ENCODE results near the gene CTXND2.
"Not testable (repeated sequence)": the region's sequence is repeated elsewhere in the genome, so short reads cannot be mapped to it uniquely, and the experiment has no call there.

CTXND2 gene

DNA sequence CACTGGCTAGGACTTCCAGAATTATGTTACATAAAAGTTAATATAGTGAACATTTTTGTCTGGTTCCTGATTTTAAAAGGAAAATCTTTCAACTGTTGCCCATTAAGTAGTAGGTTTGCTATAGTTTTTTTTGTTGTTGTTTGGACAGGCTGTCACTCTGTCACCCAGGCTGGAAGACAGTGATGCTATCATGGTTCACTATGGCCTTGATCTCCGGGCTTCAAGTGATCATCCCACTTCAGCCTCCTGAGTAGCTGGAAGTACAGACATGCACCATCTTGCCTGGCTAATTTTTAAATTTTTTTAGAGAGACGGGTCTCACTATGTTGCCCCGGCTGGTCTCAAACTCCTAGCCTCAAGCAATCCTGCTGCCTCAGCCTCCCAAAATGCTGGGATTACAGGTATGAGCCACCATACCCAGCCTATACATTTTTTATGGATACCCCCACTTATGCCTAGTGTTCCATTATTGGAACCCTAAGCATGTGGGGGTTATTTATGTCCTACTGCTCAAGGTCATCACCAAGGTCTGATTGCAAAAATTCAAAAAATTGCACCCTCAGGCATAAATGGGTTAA is 6.5 kb downstream of the CTXND2 start:
- no peak for DNase-seq (ENCODE audit: low read depth in 3 of 3)

DNA sequence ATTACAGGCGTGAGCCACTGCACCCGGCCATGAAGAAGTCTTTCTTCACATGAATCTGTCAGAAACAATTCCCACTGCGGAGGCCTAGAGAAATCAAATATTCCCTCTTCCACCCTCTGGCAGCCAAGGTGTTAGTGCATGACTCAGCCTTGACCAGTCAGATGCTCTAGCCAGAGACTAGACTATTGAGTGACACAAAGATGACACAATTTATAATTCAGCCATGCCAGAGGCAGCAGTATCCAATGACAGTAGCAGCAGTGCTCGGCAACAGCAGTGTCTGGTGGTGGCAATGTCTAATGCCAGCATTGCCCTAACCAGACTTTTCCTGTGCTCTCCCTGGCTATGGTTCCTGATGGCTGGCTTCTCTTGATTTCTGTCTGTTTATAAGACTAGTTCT is 8.7 kb downstream of the CTXND2 start:
- DNase-seq (ENCODE audit: low read depth in 3 of 3): no peak

DNA sequence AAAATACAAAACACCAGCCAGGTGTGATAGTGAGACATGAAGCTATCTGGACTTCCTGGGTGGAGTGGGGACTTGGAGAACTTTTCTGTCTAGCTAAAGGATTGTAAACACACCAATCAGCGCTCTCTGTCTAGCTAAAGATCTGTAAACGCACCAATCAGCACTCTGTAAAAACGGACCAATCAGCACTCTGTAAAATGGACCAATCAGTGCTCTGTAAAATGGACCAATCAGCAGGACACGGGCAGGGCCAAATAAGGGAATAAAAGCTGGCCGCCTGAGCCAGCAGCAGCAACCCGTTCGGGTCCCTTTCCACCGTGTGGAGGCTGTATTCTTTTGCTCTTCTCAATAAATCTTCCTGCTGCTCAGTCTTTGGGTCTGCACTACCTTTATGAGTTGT is 12.9 kb downstream of the CTXND2 start:
- DNase-seq (ENCODE audit: low read depth in 3 of 3): not testable (repeated sequence)

DNA sequence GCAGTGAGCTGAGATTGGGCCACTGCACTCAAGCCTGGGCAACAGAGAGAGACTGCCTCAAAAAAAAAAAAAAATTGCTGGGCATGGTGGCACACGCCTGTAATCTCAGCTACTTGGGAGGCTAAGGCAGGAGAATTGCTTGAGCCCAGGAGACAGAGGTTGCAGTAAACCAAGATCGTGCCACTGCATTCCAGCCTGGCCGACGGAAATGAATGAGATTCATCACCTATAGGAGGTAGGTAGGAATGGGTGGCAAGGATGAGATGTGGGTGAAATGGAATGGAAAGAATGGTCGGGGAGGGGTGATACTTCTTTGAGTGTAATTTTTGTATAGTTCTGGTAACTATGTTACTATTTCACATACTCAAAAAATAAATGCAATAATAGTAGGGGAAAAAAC is 15.4 kb downstream of the CTXND2 start:
- DNase-seq (ENCODE audit: low read depth in 3 of 3): no peak

DNA sequence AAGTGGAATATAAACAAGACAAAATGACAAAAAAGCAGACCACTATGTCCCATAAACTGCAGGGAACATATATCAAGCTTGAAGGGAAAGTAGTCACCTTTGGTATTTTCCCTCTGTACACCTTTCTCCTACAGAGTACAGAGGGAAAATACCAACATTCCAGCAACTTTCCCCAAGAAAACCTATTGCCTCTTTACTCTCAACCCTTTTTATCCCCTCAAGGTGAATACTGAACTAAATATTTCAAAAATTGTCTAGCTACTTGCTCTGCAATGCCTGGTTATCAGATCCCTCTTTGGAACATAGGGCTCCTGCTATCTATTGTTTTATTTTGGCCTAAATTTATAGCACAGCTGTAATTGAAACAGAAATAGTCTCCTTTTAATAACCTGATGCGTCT is 15.8 kb downstream of the CTXND2 start:
- DNase-seq (ENCODE audit: low read depth in 3 of 3): no peak

DNA sequence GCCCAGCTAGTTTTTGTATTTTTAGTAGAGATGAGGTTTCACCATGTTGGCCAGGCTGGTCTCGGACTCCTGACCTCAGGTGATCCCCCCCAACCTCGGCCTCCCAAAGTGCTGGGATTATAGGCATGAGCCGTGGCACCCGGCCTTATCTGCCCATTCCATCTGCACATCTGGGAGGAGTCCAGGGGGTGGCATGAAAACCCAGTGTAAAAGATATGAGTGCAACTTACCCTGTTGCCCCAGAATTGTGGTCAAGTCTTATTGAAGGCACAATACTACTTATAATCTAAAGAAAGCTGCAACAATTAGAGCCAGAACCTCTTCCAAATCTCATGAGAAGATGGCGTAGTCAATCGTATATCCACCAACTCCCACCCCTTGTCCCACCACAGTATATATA is 18.4 kb downstream of the CTXND2 start:
- DNase-seq (ENCODE audit: low read depth in 3 of 3): no peak

DNA sequence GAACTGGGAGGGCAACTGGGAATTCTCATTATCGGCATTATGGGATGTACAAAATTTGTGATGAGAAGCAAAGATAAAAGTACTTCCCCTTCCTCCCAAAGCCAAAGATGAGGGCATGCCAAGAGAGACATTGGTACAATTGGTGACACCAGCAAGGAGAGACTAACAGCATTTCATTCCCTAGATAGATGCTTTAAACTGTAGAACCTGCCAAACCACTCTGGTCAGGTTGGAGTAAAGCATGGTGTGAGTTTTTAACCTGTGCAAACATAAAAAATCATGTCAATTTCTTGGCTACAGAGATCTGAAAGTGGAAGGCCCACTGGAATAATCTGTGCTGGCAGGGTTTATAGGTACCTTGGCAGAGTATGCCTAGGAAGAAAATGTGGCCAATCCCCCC is 19.4 kb downstream of the CTXND2 start:
- DNase-seq (ENCODE audit: low read depth in 3 of 3): no peak

DNA sequence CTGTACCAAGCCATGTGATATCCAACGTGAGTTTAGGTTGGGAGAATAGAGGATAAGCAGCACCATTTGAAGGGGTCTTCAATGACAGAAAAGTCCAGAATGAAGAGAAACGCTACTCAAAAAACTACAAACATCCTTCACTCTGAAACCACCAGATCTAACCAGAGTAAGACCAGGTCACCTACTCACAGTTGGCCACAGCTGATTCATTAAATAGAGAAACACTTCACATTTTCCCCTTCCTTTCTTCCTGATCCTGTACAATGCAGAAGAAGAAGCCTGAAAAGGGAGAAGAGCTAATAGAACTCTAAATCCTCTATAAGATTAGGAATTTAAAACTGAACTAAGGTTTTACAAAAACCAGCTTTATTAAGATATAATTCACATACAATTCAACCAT is 19.9 kb downstream of the CTXND2 start:
- DNase-seq (ENCODE audit: low read depth in 3 of 3): no peak

DNA sequence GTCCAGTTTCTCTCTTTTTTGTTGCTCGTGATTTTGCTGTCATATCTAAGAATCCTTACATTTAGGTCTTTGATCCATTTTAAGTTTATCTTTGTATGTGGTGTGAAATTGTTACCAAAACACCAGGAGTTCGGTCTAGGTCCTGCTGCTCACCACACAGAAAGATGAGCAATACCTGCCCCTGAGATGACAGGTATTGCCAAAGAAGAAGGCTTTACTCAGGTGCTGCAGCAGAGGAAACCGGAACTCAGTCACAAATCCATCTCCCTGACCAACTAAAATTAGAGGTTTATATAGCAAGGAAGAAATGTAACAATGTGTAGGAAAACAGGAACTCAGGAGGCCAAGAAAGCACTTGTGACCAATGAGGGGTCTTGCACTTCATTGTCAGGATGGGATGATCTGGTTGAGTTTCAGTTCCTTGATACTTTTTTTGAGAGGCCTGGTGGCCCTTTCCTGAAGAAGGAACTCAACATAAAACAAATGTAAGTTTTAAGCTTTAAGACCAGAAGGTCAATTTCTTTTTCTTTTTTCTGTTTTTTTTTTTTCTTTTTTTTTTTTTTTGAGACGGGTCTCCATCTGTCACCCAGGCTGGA is 22.7 kb downstream of the CTXND2 start:
- no peak for DNase-seq (ENCODE audit: low read depth in 3 of 3)

DNA sequence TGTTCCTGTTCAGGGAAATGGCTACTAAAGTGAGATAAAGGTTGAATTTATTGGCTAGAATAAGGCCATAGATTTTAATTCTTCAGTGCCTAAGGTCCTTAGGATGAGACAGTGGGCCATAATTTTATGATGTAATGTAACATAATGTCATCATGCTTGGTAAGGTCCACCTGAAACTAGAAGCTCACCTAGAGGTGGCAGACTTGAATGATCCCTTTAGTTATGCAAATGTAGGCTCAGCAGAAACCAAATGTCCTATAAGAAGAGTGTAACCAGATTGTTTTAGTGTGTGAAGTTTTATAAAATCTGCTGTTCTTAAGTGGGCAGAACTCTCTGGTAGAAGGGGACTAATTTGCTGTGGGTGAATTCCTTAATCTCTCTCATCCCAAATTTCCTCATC is 25.7 kb downstream of the CTXND2 start:
- no peak for DNase-seq (ENCODE audit: low read depth in 3 of 3)

DNA sequence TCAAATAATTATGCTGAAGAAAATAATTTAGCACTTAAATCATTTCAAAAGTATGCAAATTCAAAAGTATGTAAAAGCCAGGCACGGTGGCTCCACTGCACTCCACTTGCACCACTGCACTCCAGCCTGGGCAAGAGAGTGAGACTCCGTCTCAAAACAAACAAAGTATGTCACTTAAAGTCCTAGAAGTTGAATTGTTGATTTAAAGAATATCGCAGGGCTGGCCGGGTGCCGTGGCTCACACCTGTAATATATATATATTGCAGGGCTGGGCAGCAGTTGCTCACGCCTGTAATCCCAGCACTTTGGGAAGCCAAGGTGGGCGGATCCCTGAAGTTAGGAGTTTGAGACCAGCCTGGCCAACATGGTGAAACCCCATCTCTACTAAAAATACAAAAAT is 30.5 kb downstream of the CTXND2 start:
- no peak for DNase-seq (ENCODE audit: low read depth in 3 of 3)

DNA sequence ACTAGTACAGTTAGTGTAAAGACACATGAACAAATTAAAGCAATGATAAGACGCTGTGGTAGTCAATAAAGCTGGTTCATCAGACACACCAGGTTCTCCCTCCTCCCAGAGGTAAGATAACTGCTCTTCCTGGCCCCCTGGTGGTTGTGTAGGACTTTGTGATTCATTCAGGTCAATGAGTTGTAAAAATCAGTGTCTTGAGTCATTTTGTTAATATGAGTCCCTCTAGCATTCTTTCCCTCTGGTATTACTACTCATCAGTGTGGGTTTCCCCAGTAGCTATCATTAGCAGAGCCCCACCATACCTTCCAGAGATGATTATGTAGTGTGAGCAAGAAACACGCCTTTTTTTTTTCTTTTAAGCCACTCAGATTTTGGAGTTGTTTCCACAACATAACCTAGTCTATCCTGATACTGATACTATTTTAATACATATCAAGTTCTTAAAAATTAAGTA is 35.6 kb downstream of the CTXND2 start:
- peak; percentile 51 to 74 (median 72) for DNase-seq (ENCODE audit: low read depth in 3 of 3)

DNA sequence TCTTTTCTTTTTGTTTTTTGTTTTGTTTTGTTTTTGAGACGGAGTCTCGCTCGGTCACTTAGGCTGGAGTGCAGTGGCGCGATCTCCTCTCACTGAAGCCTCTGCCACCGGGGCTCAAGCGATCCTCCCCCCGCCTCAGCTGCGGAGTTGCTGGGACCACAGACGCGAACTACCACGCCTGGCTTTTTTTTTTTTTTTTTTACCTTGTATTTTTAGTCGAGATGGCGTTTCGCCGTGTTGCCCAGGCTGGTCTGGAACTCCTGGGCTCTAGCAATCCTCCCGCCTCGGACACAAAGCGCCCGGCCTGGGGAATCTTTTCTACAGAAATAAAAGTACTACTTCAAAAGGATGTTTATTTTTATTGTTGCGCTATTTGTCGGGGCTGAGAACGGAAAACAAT is 38.1 kb downstream of the CTXND2 start:
- DNase-seq (ENCODE audit: low read depth in 3 of 3): no peak

DNA sequence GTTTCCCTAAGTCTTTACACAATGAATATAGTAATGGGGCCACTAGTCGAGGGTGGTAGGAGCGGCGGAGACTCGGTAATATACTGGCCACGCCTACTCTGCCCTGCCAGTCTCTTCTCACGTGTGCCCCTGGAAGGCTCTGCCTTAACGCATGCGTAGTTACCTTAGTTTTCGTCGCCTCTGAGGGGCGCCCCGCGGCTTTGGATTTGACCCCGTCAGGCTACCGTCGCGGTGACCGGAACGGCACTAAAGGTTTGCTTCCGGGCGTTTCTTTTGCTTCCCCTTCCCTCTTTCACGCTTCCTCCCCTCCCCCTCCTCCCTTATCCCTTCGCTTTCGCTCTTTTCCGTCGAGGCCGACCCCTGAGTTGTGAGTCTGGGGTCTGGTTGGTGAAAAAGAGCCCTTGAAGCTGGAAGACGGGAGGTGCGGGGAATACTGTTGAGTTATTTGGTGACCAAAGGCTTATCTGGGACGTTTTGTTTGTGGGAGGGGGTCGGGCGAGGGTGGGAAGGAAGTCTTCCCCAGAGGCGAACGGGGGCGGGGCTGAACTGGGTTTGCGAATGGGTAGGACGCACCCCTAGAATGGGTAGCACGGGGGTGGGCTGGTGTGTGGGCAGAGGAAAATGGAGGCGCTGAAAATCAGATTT is 39.3 kb downstream of the CTXND2 start, which contains the start of gene SETDB1:
Gene SETDB1, plus strand, starts transcription at position 267 of the 645 bp plus-strand sequence. CDS start 1,352 bp downstream, outside the sequence.
- peak; percentile 86 to 95 (median 89) for DNase-seq (ENCODE audit: low read depth in 3 of 3)

DNA sequence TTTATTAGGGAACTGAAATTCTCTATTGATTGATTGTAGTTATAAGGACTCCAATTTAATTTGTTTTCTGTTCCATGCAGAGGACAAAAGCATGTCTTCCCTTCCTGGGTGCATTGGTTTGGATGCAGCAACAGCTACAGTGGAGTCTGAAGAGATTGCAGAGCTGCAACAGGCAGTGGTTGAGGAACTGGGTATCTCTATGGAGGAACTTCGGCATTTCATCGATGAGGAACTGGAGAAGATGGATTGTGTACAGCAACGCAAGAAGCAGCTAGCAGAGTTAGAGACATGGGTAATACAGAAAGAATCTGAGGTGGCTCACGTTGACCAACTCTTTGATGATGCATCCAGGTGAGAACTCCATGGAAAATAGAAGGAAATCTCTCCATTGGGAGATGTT is 40.7 kb downstream of the CTXND2 start:
- no peak for DNase-seq (ENCODE audit: low read depth in 3 of 3)

DNA sequence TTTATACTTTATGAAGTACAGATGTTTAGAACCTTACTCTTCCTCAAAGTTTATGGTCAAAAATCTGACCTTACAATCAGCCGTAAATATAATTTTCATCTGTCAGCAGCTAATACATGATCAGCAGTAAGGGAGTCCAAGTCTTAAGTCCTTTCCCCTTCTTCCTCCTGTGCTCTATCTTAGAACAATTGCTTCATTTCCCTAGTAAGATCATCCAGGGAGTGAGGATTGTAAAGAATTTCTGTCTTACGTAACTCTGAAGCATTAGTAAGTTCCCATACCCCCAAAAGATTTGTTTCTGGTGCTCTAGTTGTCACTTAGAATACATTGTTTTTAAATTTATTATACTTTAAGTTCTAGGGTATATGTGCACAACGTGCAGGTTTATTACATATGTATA is 41.4 kb downstream of the CTXND2 start:
- DNase-seq (ENCODE audit: low read depth in 3 of 3): no peak

DNA sequence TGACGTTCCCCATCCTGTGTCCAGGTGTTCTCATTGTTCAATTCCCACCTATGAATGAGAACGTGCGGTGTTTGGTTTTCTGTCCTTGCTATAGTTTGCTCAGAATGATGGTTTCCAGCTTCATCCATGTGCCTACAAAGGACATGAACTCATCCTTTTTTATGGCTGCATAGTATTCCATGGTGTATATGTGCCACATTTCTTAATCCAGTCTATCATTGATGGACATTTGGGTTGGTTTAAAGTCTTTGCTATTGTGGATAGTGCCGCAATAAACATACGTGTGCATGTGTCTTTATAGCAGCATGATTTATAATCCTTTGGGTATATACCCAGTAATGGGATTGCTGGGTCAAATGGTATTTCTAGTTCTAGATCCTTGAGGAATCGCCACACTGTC is 41.8 kb downstream of the CTXND2 start:
- DNase-seq (ENCODE audit: low read depth in 3 of 3): not testable (repeated sequence)

DNA sequence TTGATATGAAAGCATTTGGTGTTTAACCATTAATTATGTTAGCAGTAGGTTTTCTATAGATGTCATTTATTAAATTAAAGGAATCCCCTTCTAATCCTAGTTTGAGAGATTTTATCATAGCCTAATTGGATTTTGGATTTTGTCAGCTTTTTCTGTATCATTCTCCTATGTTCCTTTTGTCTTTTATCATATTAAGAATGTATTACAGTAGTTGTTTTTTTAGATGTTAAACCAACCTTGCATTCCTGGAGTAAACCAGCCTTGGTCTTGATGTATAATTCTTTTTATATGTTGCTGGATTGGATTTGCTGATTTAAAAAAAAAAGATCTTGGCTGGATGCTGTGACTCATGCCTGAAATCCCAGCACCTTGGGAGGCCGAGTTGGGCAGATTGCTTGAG is 44.8 kb downstream of the CTXND2 start:
- no peak for DNase-seq (ENCODE audit: low read depth in 3 of 3)

DNA sequence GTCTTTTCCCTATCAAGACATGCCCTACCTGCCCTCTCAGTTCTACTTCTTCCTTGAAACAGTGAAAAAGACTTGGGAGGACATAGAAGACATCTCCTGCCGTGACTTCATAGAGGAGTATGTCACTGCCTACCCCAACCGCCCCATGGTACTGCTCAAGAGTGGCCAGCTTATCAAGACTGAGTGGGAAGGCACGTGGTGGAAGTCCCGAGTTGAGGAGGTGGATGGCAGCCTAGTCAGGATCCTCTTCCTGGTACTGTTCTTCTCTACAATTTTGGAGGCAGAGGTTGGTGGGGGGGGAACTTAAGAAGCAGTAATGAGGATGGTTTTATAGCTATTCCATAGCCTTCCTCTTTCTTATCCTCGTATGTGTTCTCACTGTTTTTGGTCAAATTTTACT is 57.9 kb downstream of the CTXND2 start:
- DNase-seq (ENCODE audit: low read depth in 3 of 3): no peak

DNA sequence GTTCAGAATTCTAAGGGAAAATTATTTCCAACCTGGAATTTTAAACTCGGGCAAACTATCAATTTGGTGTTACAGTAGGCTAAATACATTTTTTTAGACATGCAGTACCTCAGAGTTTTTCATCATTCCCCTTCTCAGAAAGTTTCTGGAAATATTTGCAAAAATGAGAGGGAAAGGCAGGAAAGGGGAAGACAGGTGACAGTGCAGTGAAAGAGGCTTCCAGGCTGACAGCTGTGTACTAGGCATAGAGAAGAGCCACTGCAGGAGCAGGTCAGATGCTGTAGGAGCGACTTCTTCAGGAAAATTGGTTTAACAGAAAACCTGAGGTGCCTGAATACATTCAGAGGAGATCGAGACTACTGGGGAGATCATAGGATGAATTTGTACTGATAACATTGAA is 67.8 kb downstream of the CTXND2 start:
- no peak for DNase-seq (ENCODE audit: low read depth in 3 of 3)

DNA sequence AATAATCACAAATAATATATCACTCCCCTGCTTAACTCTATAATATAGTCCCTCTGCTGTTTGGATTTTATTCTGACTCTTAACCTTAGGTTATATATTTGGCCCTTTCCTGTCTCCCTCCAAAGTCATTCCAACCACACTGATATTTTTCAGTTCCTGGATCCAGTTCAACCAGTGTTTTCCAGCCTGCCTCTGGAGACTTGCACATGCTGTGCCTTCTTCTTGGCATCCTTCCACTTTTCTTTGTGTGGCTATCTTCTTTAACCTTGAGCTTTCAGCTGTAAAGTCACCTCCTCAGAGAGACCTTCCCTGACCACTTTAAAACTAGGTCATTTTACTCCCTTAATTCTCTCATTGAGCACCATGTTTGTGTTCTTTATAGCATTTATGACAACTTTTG is 68.3 kb downstream of the CTXND2 start:
- no peak for DNase-seq (ENCODE audit: low read depth in 3 of 3)

DNA sequence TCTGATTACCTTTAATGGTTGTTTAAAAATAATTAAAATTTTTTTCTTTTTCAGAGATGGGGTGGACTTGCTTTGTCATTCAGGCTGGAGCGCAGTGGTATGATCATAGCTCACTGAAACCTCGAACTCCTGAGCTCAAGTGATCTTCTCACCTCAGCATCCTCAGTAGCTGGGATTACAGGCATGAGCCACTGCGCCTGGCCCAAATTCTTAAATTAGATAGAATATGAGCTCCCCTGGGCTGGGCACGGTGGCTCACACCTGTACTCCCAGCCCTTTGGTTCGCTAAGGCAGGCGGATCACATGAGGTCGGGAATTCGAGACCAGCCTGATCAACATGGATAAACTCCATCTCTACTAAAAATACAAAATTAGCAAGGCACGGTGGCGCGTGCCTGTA is 70.7 kb downstream of the CTXND2 start:
- DNase-seq (ENCODE audit: low read depth in 3 of 3): no peak

DNA sequence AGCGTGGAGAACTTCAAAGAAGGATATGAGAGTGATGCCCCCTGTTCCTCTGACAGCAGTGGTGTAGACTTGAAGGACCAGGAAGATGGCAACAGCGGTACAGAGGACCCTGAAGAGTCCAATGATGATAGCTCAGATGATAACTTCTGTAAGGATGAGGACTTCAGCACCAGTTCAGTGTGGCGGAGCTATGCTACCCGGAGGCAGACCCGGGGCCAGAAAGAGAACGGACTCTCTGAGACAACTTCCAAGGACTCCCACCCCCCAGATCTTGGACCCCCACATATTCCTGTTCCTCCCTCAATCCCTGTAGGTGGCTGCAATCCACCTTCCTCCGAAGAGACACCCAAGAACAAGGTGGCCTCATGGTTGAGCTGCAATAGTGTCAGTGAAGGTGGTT is 73.7 kb downstream of the CTXND2 start:
- DNase-seq (ENCODE audit: low read depth in 3 of 3): no peak
